NCI-H1694 treated with DMSO at 0.1 percent for 48 hours (cell line): ENCODE data around the gene ATOX1.

Experiments used
- DNase-seq: peaks from one replicate; lab custom pipeline; 2025; lab: John Stamatoyannopoulos, UW

Gene ATOX1

GRCh38 chr5:151697452-151697851, 61.0 kb downstream of the ATOX1 start:
- no peak for DNase-seq

GRCh38 chr5:151696470-151697061, 61.9 kb downstream of the ATOX1 start:
- no peak for DNase-seq

GRCh38 chr5:151695464-151695863, 63.0 kb downstream of the ATOX1 start:
- no peak for DNase-seq

GRCh38 chr5:151694035-151694485, 64.4 kb downstream of the ATOX1 start:
- DNase-seq: no peak
